GM18505 (cell line): ENCODE results near the gene HCFC1.
"Not testable (repeated sequence)": the region's sequence is repeated elsewhere in the genome, so short reads cannot be mapped to it uniquely, and the experiment has no call there.

Experiments
- ATAC-seq: cut with Tn5 transposase; IDR thresholded peaks from one replicate; pipeline ENCODE4 v1.9.1; 2021; ENCODE audit not compliant: unreplicated experiment
- POLR2A ChIP-seq: IDR thresholded peaks from 4 replicates; pipeline ENCODE4 v1.6.1; 2011; ENCODE audit warnings: borderline replicate concordance; ENCODE audit not compliant: insufficient read depth, insufficient read length; ENCODE audit errors: extremely low read depth

The HCFC1 gene

DNA sequence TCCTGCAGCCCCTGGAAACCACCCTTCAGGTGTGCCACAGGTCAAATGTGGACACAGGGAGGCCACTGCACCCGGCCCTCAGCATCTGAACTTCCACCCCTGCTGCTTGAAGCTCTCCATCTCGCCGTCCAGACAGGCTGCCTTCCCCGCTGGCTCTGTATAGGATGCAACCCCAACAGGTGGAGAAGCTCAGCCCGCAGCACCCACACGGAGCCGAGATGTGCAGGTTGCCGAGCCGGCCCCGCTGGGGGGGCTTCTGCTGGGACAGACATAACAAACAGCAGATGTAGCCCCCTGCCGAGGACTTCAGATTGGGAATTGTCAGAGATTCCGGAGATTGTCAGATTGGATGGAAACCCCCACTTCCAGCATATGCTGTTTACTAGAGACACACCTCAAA lies 21.5 kb upstream of the HCFC1 start:
- no peak for TF ChIP-seq POLR2A
- ATAC-seq = no peak

- TF ChIP-seq POLR2A = no peak
- no peak for ATAC-seq
Observed at GRCh38 chrX:153992180-153992579, 20.6 kb upstream of the HCFC1 start.

DNA sequence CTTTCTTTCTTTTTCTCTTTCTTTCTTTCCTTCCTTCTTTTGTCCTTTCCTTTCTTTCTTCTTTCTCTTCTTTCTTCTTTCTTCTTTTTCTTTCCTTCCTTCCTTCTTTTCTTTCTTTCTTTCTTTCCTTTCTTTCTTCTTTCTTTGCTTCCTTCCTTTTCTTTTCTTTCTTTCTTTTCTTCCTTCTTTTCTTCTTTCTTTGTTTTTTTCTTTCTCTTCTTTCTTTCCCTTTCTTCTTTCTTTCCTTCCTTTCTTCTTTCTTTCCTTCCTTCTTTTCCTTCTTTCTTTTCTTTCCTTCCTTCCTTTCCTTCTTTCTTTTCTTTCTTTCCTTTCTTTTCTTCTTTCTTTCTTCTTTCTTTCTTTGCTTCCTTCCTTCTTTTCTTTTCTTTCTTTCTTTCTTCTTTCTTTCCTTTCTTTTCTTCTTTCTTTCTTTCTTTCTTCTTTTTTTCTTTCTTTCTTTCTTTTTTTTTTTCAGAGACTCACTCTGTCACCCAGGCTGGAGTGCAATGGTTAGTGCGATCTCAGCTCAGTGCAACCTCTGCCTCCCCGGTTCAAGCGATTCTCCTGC lies 19.5 kb upstream of the HCFC1 start:
- ATAC-seq = no peak
- TF ChIP-seq POLR2A = no peak

- TF ChIP-seq POLR2A = no peak
- ATAC-seq = no peak
Observed at GRCh38 chrX:153989973-153990655, 18.5 kb upstream of the HCFC1 start.

DNA sequence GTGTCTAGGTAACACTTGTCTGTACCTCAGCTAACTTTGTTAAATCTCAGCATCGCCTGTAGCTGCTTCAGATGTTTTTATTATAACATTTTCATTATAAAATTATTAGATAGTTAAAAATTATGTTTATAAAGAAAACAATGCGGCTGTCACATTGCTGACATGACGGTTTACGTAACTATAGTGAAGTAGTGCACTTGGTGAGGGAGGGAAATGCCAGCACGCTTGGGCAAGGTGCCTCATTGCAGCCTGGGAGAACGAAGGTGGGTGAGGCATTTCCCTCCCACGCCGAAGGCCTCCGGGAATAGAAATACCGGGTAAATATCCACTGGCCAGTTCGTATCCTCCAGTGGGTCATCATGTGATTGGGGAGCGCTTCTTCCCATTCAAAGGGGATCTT lies 16.9 kb upstream of the HCFC1 start:
- ATAC-seq = no peak
- TF ChIP-seq POLR2A = no peak

DNA sequence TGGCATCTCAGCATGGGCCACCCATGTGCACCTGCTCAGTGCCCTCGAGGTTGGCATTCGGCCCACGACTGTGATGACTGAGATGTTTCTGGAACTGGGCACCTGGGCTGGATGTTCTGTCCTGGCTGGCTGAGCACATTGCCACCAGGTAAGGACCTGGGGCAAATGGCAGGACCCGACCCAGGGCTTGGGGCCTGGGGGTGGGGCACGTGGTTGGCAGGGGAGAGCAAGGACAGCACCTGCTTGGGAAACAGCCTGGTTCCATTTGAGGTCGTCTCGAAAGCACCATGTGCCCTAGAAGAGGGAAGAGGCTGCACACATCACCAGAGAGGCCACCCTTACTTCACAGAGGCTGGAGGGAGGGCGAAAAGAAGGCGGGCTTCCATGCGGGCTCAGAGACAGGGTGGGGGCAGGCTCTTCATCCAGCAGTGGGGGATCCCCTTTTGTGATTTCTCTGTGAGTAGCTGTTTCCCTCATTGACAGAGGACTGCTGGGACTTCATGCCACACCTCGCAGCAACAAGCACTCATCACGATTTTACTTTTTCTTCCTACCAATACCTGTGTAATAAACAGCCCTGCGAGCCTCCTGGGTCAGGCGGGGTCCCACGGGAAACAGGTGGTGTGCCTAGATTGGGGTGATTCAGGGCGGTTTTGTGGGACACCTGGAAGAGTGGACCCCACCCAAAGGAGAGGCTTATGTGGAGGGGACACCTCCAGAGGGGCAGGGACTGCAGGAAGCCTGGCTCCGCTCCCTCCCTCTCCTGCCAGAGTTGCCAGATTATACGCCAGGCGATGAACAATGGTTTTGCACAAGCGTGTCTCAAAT lies 12.9 kb upstream of the HCFC1 start:
- ATAC-seq = no peak
- no peak for TF ChIP-seq POLR2A

- TF ChIP-seq POLR2A = no peak
- ATAC-seq = no peak
Observed at GRCh38 chrX:153983321-153983801, 11.7 kb upstream of the HCFC1 start.

DNA sequence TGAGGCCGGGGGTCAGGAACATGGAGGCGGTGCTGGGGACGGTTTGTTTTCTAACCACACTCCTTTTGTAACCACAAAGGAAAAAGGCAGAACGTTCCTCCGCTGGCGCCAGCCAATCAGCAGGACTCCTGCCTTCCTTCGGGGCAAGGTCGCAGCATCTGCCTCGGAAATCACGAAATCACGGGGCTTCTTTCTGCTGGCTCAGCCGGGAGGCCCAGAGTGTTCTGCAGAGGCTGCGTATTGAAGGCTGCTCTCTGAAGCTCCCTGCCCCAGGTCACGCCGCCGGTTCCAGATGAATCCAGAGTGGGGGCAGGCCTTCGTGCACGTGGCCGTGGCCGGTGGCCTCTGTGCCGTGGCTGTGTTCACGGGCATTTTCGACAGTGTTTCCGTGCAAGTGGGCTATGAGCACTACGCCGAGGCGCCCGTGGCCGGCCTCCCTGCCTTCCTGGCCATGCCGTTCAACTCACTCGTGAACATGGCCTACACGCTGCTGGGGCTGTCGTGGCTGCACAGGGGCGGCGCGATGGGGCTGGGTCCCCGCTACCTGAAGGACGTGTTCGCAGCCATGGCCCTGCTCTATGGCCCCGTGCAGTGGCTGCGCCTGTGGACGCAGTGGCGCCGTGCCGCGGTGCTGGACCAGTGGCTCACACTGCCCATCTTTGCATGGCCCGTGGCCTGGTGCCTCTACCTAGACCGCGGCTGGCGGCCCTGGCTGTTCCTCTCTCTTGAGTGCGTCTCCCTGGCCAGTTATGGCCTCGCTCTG lies 10.3 kb upstream of the HCFC1 start:
- no peak for ATAC-seq
- TF ChIP-seq POLR2A = no peak

- no peak for TF ChIP-seq POLR2A
- ATAC-seq = no peak
Observed at GRCh38 chrX:153981231-153981630, 9.6 kb upstream of the HCFC1 start.

- not testable (repeated sequence) for ATAC-seq
Observed at GRCh38 chrX:153980394-153980793, 8.8 kb upstream of the HCFC1 start.

DNA sequence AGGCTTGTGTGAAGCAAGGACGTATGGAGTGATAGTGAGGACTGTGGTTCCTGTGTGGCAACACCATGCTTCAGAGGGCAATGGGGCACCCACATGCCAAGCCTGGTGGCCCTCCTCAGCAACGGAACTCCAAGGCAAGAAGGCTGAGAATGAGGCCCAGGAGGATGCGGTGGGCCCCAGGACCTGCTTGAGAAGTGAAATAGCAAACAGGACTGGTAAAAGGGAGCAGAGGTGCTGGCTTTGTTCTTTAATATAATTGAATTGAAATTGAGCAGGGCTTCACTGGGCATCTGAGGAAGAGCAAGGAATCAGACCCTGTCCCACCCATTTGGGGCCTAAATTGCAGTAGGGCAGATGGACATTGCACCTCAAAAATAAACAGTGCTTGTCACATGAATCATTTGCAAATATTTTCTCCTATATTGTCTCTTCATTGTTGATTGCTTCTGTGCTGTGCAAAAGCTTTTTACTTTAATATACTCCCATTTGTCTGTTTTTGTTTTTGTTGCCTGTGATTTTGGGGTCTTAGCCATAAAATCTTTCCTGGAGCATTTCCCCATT lies 3.2 kb upstream of the HCFC1 start:
- no peak for ATAC-seq
- TF ChIP-seq POLR2A = no peak

DNA sequence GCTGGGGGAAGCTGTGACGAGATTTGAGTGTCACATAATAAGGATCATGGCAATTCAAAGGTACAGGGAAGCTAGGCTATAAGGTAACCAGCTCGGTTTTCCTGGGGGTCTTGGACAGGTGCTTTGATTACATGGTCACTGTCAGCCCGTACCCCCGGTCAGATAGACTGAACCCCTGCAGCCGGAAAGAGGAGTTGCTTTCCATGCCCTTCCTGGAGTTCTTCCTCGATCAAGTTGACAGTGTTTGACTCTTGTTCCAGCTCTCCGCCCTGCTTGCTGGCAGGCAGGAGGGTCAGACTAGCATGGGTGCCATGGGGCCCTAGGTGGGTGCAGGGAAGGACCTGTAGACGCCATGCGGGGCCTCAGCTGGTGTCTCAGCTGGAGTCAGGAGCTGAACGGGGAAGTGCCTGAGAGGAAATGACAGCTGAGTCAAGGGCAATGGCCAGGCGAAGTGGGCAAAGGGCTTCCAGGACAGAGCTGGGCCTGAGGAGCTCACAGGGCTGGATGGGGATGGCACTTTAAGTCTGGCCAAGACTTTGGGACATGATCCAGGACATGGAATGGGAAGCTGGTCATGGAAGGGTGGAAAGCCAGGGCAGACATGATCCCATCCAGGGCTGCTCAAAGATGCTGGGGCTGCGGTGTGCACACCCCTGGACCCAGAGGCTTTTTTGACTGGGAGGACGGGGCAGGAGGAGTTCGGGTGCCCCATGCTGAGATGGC lies 2.5 kb upstream of the HCFC1 start:
- no peak for TF ChIP-seq POLR2A
- ATAC-seq = no peak

DNA sequence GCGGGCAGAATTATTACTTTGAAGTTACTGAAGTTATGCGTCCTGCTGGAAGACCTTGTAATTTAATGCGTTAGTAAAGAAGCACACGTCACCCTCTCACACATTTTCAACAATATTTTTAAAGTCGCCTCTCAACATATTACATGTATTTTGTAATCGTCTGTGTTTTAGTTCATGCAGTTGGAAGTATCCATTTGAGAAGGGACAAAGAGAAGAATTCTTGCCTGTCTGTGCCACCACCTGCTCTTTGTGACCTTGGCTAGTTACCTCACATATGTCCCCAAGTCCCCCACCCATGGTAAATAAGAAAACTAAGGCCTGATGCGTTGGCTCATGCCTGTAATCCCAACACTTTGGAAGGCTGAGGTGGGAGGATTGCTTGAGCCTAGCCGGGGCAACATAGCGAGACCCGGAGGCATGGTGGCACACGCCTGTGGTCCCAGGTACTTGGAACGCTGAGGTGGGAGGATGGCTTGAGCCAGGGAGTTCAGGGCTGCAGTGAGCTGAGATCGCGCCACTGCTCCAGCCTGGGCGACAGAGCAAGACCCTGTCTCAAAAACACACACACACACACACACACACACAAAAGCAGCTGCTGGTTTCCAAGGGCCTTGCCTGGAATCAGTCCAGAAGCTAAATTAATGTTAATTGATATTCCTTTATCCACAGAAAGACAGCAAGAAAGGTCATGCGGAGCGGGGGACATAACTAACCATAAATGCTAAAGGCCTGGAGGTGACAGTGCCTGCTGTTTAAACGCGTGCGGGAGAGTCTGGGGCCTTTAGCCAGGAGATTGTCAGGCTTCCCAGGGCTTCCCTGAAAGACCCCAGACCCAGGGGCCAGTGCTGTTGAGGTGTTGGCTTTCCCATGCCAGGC lies 1.7 kb upstream of the HCFC1 start:
- ATAC-seq = no peak
- no peak for TF ChIP-seq POLR2A
